Common myeloid progenitor, CD34-positive (primary cell): ENCODE data around the gene MPND.

Source experiments
- CTCF ChIA-PET: fragments of 350-600 bp; sonication (Branson Sonifier 250); formaldehyde crosslinking; loops from one replicate; lab custom pipeline; 2021; ENCODE audit warnings: antibody characterized with exemption; lab: Charles Lee
- POLR2A ChIA-PET: fragments of 350-600 bp; sonication (Branson Sonifier 250); formaldehyde crosslinking; loops from one replicate; lab custom pipeline; 2021; ENCODE audit warnings: antibody characterized with exemption; lab: Charles Lee
- DNase-seq, 3 donors: peaks; one replicate each; pipeline versions ENCODE4 v3.0.0 to v3.0.0-alpha.2; 2013
- H3K27ac ChIP-seq, 2 experiments: 1 replicate in 1 of 2; 2 replicates in 1 of 2; pipeline ENCODE4 v1.7.0; 2013; ENCODE audit warnings: inconsistent platforms in 2 of 2, low read length in 2 of 2, mild to moderate bottlenecking in 2 of 2, low read depth in 1 of 2, moderate library complexity in 1 of 2; ENCODE audit not compliant: severe bottlenecking in 2 of 2, insufficient read depth in 1 of 2, poor library complexity in 1 of 2
- H3K27me3 ChIP-seq, 5 experiments: replicated peaks in 2 of 5; 1 replicate in 3 of 5; 2 replicates in 2 of 5; pipeline versions ENCODE4 v1.6.1 to v1.7.0; 2013; ENCODE audit warnings: low read length in 4 of 5, mild to moderate bottlenecking in 2 of 5, moderate library complexity in 2 of 5, inconsistent platforms in 1 of 5; ENCODE audit not compliant: insufficient read depth in 5 of 5, control insufficient read depth in 4 of 5
- H3K36me3 ChIP-seq, 4 experiments: 1 replicate in 2 of 4; 2 replicates in 2 of 4; pipeline versions ENCODE4 v1.6.1 to v1.7.0; 2013; ENCODE audit warnings: low read length in 3 of 4, control low read depth in 1 of 4, mild to moderate bottlenecking in 1 of 4; ENCODE audit not compliant: control insufficient read depth in 4 of 4, insufficient read depth in 4 of 4
- H3K4me1 ChIP-seq, 4 experiments: 1 replicate in 3 of 4; 2 replicates in 1 of 4; pipeline versions ENCODE4 v1.6.1 to v1.7.1; 2013; ENCODE audit warnings: low read length in 3 of 4, mild to moderate bottlenecking in 3 of 4, control low read depth in 1 of 4, inconsistent platforms in 1 of 4, moderate library complexity in 1 of 4; ENCODE audit not compliant: control insufficient read depth in 4 of 4, insufficient read depth in 4 of 4; ENCODE audit errors: control extremely low read depth in 1 of 4
- H3K4me3 ChIP-seq, 7 experiments: 1 replicate in 4 of 7; 2 replicates in 3 of 7; pipeline versions ENCODE4 v1.5.1 to v1.7.0; 2013; ENCODE audit warnings: mild to moderate bottlenecking in 7 of 7, low read length in 6 of 7, moderate library complexity in 6 of 7, inconsistent platforms in 2 of 7, low read depth in 2 of 7, control low read depth in 1 of 7; ENCODE audit not compliant: insufficient read depth in 4 of 7, control insufficient read depth in 1 of 7; ENCODE audit errors: extremely low read depth in 1 of 7
- H3K9me3 ChIP-seq, 5 experiments: 1 replicate in 4 of 5; 2 replicates in 1 of 5; pipeline versions ENCODE4 v1.6.1 to v1.7.1; 2013; ENCODE audit warnings: low read length in 4 of 5, mild to moderate bottlenecking in 2 of 5, inconsistent platforms in 1 of 5, low read depth in 1 of 5, moderate library complexity in 1 of 5; ENCODE audit not compliant: control insufficient read depth in 4 of 5, insufficient read depth in 2 of 5; ENCODE audit errors: control extremely low read depth in 1 of 5
- WGBS: methylation state at CpG from one replicate; pipeline ENCODE4 v1.1.5; 2013; ENCODE audit not compliant: insufficient coverage; 5-methylcytosine and 5-hydroxymethylcytosine counted together

Gene MPND

DNA sequence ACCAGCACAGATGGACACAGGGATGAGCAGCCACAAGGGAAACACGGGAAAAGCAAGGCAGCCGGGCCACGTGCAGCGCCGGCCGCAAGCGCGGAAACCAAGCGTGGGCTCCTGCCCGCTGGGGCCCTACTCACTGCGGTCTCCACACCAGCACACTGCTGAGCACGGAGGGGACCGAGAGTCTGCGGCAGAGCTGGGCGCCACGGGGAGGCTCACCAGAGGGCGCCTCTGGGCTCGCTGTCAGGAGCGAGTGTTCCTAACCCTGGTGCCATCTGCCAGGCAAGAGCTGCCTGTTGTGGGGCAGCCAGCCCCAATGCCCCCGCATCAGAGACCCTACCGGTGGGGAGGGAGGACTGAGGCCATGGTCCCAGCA is 26.5 kb downstream of the MPND start:
- WGBS = 0% methylated on average over 21 of the region's 21 CpGs
- peak overlapping the region in 1 of 2 experiments; percentile 49 for H3K27ac ChIP-seq
- H3K4me1 ChIP-seq = peaks cover 0 to 66% (median 43%) of the 10 kb centered on the region in 4 experiments
- H3K4me3 ChIP-seq = peak overlapping the region in 6 of 7 experiments; percentile 16 to 74 (median 44)
- POLR2A ChIA-PET = interaction anchor here (0.5 to 1.3 kb wide), 4 partner anchors 8 to 88 kb away, joined by 3 to 4 read pairs (median 3); partner anchors contain the start of genes SH3GL1 and UBXN6
- CTCF ChIA-PET = interaction anchor here (1.0 to 1.5 kb wide), 12 partner anchors 8 to 45 kb away, joined by 3 to 6 read pairs (median 4); no protein-coding TSS in a partner anchor
- DNase-seq = peak; percentile 73 to 77 (median 73)
- no peaks in the 10 kb centered on the region for H3K9me3 ChIP-seq
- no peaks in the 10 kb centered on the region for H3K27me3 ChIP-seq
- peaks cover 3 to 35% (median 15%) of the 10 kb centered on the region in 4 experiments for H3K36me3 ChIP-seq

DNA sequence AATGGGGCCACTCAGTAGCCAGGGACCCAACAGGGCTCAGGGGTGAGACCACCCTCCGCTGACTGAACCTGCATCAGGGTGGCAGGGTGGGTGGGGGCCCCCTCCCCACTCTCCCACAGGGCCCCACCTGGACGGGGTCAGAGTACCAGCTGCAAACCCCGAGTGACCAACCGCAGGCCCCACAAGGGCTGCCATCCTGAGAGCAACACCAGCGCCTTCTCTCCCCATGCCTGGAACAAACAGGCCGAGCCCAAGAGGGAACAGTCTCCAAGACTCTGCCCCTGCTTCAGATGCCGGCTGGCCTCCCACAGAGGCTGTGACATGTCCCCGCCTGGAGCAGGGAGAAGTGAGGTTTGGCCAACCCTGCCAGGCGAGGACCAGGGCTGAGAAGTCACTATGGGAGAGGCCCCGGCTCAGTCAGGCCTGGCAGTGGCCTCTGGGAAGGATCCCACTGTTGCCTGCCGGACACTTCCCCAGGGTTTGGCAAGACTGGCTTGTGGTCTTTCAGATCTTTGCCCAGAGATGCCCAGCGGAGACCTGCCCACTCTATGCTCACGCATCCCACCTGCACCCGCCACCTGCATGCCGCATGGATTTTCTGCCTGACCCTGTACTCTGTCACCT is 27.2 kb downstream of the MPND start:
- WGBS = 94% methylated on average over 14 of the region's 15 CpGs
- Histone ChIP-seq H3K36me3 (peaks cover 3 to 31% (median 10%) of the 10 kb centered on the region in 4 experiments), H3K27ac (no peak overlapping the region), H3K27me3 (no peaks in the 10 kb centered on the region), H3K4me3 (peak overlapping the region in 4 of 7 experiments; percentile 16 to 74 (median 45)), H3K9me3 (no peaks in the 10 kb centered on the region), H3K4me1 (peaks cover 0 to 72% (median 50%) of the 10 kb centered on the region in 4 experiments)
- no peak for DNase-seq
- ChIA-PET CTCF (interaction anchor here (1.0 to 1.5 kb wide), 12 partner anchors 8 to 44 kb away, joined by 3 to 6 read pairs (median 4); no protein-coding TSS in a partner anchor), POLR2A (interaction anchor here (0.5 to 1.3 kb wide), 2 partner anchors 8 to 28 kb away, joined by 3 to 4 read pairs; no protein-coding TSS in a partner anchor)

DNA sequence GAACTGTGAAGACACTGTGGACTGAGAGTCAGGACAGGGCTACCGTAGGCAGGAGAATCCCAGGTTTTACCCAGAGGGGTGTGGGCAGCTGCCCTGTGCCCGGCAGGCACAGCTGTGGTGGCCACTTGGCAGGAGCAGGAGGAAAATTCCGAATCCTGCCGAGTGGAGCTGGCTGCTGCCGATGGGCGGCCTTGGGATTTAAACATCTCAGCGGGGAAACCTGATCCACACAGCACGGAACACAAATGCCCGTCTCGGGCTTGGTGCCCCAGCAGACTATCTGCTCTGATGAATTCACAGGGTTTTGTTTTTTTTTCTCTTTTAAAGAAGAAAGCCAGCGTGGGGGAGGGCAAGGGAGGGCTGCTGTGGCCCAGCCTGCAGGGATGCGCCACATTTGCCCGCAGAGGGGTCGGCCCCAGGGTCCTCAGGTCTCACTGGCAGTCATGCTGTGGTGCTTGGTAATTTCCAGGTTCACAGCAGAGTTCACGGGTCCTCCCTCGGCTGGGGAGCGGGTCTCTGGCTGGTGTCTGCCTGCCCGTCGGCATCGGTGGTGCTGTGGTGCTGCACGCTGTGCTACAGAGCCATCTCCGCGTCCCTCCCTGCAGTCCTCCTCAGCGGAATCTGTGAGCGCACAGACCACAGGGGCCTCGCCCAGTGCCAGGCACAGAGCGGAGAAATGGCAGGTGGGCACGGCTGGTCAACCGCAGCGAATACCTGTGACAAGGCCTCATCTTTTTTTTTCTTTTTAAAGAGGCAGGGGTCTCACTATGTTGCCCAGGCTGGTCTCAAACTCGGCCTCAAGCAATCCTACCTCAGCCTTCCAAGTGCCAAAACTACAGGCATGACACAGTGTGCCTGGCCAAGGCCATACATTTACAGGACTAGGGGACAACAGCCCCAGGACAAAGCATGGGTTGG is 28.1 kb downstream of the MPND start:
- CTCF ChIA-PET = interaction anchor here (1.4 to 1.5 kb wide), 3 partner anchors 8 to 19 kb away, joined by 4 read pairs; no protein-coding TSS in a partner anchor
- H3K4me1 ChIP-seq = peaks cover 0 to 82% (median 55%) of the 10 kb centered on the region in 4 experiments

DNA sequence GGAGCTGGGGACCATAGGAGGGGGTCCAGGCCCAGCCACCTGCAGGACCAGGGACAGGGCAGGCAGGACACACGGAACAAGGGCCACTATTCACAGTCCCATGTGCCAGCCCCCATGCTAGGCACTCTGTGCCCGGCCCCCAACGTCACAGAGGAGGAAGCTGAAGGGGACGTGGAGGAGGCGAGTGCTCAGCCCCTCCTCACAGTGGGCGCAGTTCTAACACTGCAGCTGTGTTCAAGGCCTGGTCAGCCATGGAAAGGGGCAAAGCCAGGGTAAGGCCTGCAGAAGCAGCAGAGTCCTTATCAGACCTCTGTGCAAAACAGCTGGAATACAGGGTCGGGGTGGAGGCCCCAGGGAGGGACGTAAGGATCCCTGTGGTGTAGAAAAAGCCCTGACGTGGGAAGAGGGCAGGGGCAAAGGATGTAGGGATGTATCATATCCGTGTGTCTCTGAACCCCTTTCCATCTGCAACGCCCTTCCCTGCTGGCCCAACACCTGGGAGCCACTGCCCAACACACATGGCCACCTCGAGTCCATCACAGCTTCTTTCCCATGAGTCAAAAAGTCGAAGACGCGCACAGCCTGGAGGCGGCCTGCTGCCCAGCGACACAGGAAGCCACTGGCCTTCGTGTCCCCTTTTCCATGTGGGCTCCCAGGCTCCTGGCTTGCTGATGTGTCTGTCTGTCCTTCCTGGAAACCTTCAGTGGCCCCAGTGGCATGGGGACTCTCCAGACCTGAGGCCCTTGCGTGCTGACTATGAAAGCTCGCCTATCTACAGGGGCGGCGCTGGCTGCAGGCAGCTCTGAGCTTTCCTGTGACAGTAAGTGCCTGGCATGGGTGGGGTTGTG is 29.0 kb downstream of the MPND start:
- POLR2A ChIA-PET = no interaction called here
- peak overlapping the region in 1 of 2 experiments; percentile 32 for H3K27ac ChIP-seq
- no peak for DNase-seq
- peaks cover 0 to 14% (median 3%) of the 10 kb centered on the region in 4 experiments for H3K36me3 ChIP-seq
- H3K9me3 ChIP-seq = no peaks in the 10 kb centered on the region
- 89% methylated on average over 19 of the region's 22 CpGs for WGBS
- H3K4me1 ChIP-seq = peaks cover 0 to 84% (median 57%) of the 10 kb centered on the region in 4 experiments
- CTCF ChIA-PET = interaction anchor here (1.5 kb wide), 1 partner anchor 9 kb away, joined by 4 read pairs; no protein-coding TSS in a partner anchor
- no peaks in the 10 kb centered on the region for H3K27me3 ChIP-seq
- H3K4me3 ChIP-seq = no peak overlapping the region

More for the DNA sequence above, 28.1 kb downstream of the MPND start:
- Histone ChIP-seq H3K27ac (no peak overlapping the region), H3K4me3 (no peak overlapping the region), H3K9me3 (no peaks in the 10 kb centered on the region), H3K36me3 (peaks cover 0 to 22% (median 5%) of the 10 kb centered on the region in 4 experiments), H3K27me3 (no peaks in the 10 kb centered on the region)
- WGBS = 98% methylated on average over 29 of the region's 31 CpGs
- POLR2A ChIA-PET = no interaction called here
- DNase-seq = no peak

DNA sequence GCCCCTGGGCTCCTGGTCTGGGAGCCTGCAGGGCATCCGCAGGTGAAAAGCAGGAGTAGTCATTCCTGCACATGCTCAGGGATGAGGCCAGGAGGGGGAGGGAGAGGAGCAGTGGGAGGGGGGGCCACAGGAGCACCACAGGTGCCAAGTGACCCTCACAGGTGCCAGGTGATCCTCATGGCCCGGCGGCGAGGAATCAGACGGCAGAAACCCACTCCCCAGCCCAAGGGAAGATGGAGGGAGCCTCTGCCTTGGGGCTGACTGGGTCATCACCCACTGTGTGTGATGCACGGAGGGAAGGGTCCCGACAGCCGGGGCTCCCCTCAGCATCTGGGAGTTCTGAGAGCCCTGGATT is 29.6 kb downstream of the MPND start:
- peaks cover 0 to 14% (median 5%) of the 10 kb centered on the region in 4 experiments for H3K36me3 ChIP-seq
- 92% methylated on average over 5 of the region's 8 CpGs for WGBS
- no peak overlapping the region for H3K4me3 ChIP-seq
- H3K9me3 ChIP-seq = no peaks in the 10 kb centered on the region
- ChIA-PET POLR2A (no interaction called here), CTCF (interaction anchor here (1.5 kb wide), 1 partner anchor 10 kb away, joined by 4 read pairs; no protein-coding TSS in a partner anchor)
- DNase-seq = no peak
- H3K27ac ChIP-seq = no peak overlapping the region
- H3K4me1 ChIP-seq = peaks cover 0 to 84% (median 57%) of the 10 kb centered on the region in 4 experiments
- H3K27me3 ChIP-seq = no peaks in the 10 kb centered on the region
